Measurements from ENCODE around the gene JCAD.

Gene JCAD

DNA sequence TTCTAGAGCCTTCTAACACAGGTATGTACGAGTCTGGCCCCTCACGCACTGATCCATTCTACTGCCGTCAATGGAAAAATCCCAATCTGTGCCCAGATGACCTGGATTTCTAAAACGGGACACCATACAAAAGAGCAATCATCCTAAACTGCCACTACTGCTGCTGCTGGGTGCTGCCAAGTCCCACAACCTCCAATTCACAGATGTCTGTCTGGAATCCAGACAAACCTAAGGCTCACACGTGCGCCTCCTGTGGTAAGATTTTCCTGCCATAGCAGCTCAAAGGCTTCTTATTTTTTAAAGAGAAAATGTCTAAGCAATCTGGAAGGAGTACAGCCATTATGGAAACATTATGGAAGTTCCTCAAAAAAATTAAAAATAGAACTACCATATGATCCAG, 40.9 kb downstream of the JCAD start:
- no peak for DNase-seq (ENCODE audit: low read depth in 1 of 2, low spot score in 1 of 2)
- H3K4me3 ChIP-seq (replicated peaks; ENCODE audit: insufficient read depth, low read length) = no peak overlapping the region
- no peak overlapping the region for H3K27ac ChIP-seq (replicated peaks)
- H3K27me3 ChIP-seq (ENCODE audit: insufficient read depth, poor library complexity, severe bottlenecking) = peaks cover 10% of the 10 kb centered on the region
- TF ChIP-seq GABPA (IDR thresholded peaks at IDR 0.05; ENCODE audit: low read depth) = no peak
- TF ChIP-seq, protein P1, sequence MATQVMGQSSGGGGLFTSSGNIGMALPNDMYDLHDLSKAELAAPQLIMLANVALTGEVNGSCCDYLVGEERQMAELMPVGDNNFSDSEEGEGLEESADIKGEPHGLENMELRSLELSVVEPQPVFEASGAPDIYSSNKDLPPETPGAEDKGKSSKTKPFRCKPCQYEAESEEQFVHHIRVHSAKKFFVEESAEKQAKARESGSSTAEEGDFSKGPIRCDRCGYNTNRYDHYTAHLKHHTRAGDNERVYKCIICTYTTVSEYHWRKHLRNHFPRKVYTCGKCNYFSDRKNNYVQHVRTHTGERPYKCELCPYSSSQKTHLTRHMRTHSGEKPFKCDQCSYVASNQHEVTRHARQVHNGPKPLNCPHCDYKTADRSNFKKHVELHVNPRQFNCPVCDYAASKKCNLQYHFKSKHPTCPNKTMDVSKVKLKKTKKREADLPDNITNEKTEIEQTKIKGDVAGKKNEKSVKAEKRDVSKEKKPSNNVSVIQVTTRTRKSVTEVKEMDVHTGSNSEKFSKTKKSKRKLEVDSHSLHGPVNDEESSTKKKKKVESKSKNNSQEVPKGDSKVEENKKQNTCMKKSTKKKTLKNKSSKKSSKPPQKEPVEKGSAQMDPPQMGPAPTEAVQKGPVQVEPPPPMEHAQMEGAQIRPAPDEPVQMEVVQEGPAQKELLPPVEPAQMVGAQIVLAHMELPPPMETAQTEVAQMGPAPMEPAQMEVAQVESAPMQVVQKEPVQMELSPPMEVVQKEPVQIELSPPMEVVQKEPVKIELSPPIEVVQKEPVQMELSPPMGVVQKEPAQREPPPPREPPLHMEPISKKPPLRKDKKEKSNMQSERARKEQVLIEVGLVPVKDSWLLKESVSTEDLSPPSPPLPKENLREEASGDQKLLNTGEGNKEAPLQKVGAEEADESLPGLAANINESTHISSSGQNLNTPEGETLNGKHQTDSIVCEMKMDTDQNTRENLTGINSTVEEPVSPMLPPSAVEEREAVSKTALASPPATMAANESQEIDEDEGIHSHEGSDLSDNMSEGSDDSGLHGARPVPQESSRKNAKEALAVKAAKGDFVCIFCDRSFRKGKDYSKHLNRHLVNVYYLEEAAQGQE (IDR thresholded peaks at IDR 0.05; ENCODE audit: insufficient replicate concordance, low read depth) = no peak
- TF ChIP-seq, protein P2, sequence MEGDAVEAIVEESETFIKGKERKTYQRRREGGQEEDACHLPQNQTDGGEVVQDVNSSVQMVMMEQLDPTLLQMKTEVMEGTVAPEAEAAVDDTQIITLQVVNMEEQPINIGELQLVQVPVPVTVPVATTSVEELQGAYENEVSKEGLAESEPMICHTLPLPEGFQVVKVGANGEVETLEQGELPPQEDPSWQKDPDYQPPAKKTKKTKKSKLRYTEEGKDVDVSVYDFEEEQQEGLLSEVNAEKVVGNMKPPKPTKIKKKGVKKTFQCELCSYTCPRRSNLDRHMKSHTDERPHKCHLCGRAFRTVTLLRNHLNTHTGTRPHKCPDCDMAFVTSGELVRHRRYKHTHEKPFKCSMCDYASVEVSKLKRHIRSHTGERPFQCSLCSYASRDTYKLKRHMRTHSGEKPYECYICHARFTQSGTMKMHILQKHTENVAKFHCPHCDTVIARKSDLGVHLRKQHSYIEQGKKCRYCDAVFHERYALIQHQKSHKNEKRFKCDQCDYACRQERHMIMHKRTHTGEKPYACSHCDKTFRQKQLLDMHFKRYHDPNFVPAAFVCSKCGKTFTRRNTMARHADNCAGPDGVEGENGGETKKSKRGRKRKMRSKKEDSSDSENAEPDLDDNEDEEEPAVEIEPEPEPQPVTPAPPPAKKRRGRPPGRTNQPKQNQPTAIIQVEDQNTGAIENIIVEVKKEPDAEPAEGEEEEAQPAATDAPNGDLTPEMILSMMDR (IDR thresholded peaks at IDR 0.05; ENCODE audit: insufficient read depth, low read length) = no peak
- no peak for TF ChIP-seq POLR2AphosphoS5 (IDR thresholded peaks at IDR 0.05; ENCODE audit: low read depth)
- TF ChIP-seq SPI1 (IDR thresholded peaks at IDR 0.05; ENCODE audit: borderline replicate concordance, low read depth) = no peak

DNA sequence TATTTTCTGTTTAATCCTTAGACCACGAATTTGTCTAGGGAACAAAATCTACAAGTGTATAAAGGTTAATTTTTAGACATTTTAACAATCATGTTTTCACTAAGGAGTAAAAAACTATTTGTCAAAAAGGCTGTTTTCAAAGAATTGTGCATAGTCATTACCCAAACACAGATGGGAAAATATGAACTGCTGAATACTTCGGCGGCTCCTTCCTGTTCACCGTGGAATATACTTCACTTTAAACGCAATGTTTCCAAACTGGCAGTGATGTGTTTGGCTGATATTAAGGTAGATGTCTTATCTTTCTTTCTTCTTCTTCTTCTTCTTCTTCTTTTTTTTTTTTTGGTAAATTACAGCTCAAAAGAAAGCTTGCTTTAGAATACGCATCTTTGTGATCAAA, 41.4 kb downstream of the JCAD start:
- H3K27me3 ChIP-seq (ENCODE audit: insufficient read depth, poor library complexity, severe bottlenecking) = peaks cover 10% of the 10 kb centered on the region
- H3K4me3 ChIP-seq (replicated peaks; ENCODE audit: insufficient read depth, low read length) = no peak overlapping the region
- H3K27ac ChIP-seq (replicated peaks) = no peak overlapping the region
- DNase-seq (ENCODE audit: low read depth in 1 of 2, low spot score in 1 of 2) = no peak
- no peak for TF ChIP-seq GABPA (IDR thresholded peaks at IDR 0.05; ENCODE audit: low read depth)
- TF ChIP-seq, protein P1 (IDR thresholded peaks at IDR 0.05; ENCODE audit: insufficient replicate concordance, low read depth) = no peak
- no peak for TF ChIP-seq SPI1 (IDR thresholded peaks at IDR 0.05; ENCODE audit: borderline replicate concordance, low read depth)
- TF ChIP-seq, protein P2 (IDR thresholded peaks at IDR 0.05; ENCODE audit: insufficient read depth, low read length) = no peak
- TF ChIP-seq POLR2AphosphoS5 (IDR thresholded peaks at IDR 0.05; ENCODE audit: low read depth) = no peak

DNA sequence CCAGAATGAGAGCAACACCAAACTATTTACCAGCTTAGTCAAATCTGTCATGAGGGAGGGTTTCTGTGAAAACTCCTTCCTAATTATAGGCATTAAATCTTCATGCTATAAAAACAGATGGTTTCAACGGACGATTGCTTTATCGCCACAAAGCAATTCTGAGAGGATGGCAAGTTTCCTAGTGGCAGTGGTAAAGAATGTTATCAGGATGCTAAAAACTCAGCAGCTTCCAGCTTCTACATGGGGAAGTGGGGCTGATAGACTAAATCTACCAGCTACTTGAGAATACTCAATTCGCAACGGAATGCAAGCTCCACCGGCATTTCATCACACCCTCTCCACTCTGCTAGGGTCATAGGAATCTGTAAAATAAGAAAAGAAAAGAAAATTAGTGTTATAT, 41.8 kb downstream of the JCAD start:
- no peak for TF ChIP-seq POLR2AphosphoS5 (IDR thresholded peaks at IDR 0.05; ENCODE audit: low read depth)
- TF ChIP-seq GABPA (IDR thresholded peaks at IDR 0.05; ENCODE audit: low read depth) = no peak
- no peak for TF ChIP-seq SPI1 (IDR thresholded peaks at IDR 0.05; ENCODE audit: borderline replicate concordance, low read depth)
- TF ChIP-seq, protein P2 (IDR thresholded peaks at IDR 0.05; ENCODE audit: insufficient read depth, low read length) = no peak
- TF ChIP-seq, protein P1 (IDR thresholded peaks at IDR 0.05; ENCODE audit: insufficient replicate concordance, low read depth) = no peak
- no peak overlapping the region for H3K4me3 ChIP-seq (replicated peaks; ENCODE audit: insufficient read depth, low read length)
- H3K27me3 ChIP-seq (ENCODE audit: insufficient read depth, poor library complexity, severe bottlenecking) = peaks cover 10% of the 10 kb centered on the region
- H3K27ac ChIP-seq (replicated peaks) = no peak overlapping the region
- no peak for DNase-seq (ENCODE audit: low read depth in 1 of 2, low spot score in 1 of 2)
